HFFc6 (cell line): ENCODE measurements around the gene FARP1. TPM values are rescaled to one million over a fixed set of nuclear protein-coding genes. Genes with fewer than 3 reads are reported as not detected.

Experiments
- DNase-seq: peaks from one replicate; pipeline ENCODE4 v3.0.0-alpha.2; 2018
- H3K27ac Mint-ChIP-seq: 2 replicates; pipeline ENCODE4 v1.8.0; 2020; ENCODE audit warnings: mild to moderate bottlenecking, mixed read lengths
- H3K27me3 Mint-ChIP-seq: 2 replicates; pipeline ENCODE4 v1.8.0; 2021; ENCODE audit warnings: mild to moderate bottlenecking, moderate library complexity, mixed read lengths; ENCODE audit not compliant: insufficient read depth
- H3K36me3 Mint-ChIP-seq: 2 replicates; pipeline ENCODE4 v1.8.0; 2021; ENCODE audit warnings: low read depth, mixed read lengths
- H3K4me1 Mint-ChIP-seq: 2 replicates; pipeline ENCODE4 v1.8.0; 2020; ENCODE audit warnings: low read depth, mixed read lengths
- H3K4me3 Mint-ChIP-seq: 2 replicates; pipeline ENCODE4 v1.8.0; 2020; ENCODE audit warnings: mild to moderate bottlenecking, moderate library complexity, mixed read lengths
- H3K9me3 Mint-ChIP-seq: 2 replicates; pipeline ENCODE4 v1.8.0; 2020; ENCODE audit warnings: mild to moderate bottlenecking, mixed read lengths
- CTCF ChIP-seq: fragments of 200-600 bp; sonication (generic); IDR thresholded peaks from 2 replicates; pipeline ENCODE4 v1.5.0; 2021; ENCODE audit warnings: antibody characterized with exemption, mild to moderate bottlenecking
- total RNA-seq, 6 experiments: library from RNA; stranded (reverse); fragmentation: NEBNext Ultra II Directional; extraction: Animal tissue kit (Norgen Biotek cat#: 25700); gene quantifications; 2 replicates in 1 of 6; 3 replicates in 5 of 6; pipeline ENCODE4 v1.2.3, GENCODE V29; 2021

Gene FARP1
- total RNA-seq, 6 experiments from 2014 or later, result 140 to 181 (median 150) TPM

GRCh38 chr13:98258226-98258625 is 115.3 kb downstream of the FARP1 start:
- Mint-ChIP-seq H3K4me3 (no peak overlapping the region), H3K9me3 (no peaks in the 10 kb centered on the region), H3K36me3 (peaks cover 13% of the 10 kb centered on the region; the same call in 1 of the 2 replicates), H3K27me3 (peaks cover 1% of the 10 kb centered on the region; the same call in 1 of the 2 replicates), H3K4me1 (peaks cover 61% of the 10 kb centered on the region), H3K27ac (no peak overlapping the region)
- no peak for TF ChIP-seq CTCF
- no peak for DNase-seq

DNA sequence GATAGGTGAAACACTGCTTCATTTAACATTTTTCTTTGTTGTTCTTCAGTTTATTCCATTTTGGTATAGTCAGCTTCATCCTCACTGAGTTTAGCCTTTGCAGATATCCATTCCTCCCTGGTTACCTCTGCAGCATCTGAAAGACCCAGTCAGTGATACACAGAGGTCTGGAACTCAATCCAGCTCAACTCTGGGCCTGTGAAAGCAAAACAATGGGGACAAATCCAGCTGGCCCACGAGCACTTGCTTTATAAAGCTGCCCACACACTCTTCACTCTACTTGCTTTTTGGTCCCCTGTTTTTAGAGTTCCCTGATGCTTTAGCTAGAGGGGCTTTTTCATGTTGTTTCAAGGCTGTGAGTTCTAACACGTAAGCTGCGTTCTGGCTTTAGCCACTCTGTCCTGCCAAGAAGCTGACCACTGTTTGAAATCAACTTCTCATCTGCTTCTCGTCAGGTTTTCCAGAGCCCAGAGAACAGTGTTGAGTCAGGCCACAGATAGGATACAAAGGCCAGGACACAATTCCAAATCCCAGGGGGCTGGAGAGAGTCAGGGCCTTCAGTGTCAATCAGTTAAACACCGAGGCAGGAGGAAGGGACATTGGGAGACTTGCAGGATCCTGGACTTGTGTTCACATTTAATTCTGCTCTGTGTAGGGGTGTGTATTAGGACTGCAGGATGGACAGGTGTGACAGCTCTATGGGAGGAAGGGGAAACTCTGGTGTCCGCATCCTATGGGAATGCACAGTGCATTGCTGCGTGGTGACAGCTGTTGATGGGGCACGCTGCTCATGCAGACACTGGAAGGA is 117.7 kb downstream of the FARP1 start:
- no peak for TF ChIP-seq CTCF
- no peak for DNase-seq
- Mint-ChIP-seq H3K27ac (0 out of 2 replicates have a peak overlapping the region, but pooled peaks have one; percentile 3), H3K27me3 (peaks cover 6% of the 10 kb centered on the region), H3K9me3 (no peaks in the 10 kb centered on the region), H3K4me1 (peaks cover 38% of the 10 kb centered on the region), H3K36me3 (peaks cover 7% of the 10 kb centered on the region; the same call in 1 of the 2 replicates), H3K4me3 (no peak overlapping the region)

DNA sequence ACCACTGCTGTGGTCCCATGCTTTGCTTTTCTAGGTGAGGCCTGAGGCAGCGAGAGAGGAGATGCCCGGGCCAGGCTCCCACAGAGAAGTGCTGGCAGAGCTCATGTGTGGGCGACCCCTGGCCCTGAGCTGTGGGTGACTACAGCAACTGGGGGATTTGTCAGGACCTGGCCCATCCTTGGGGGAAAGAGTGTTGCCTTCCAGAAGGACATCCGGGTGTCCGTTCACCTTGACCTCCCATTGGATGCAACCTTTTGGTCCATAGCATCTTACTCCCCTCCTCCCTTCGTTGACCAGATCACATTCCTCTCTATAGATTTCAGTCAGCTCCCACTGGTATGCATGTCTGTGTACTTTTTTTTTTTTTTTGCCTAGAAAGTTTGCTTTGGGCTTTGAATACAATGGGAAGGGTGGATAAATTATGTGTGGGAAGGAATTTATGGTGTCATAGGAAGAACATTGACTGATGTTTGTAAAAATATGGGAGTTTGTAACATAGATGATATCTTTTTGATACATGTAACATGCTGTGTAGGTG is 118.3 kb downstream of the FARP1 start:
- peaks cover 1% of the 10 kb centered on the region; the same call in 1 of the 2 replicates for H3K36me3 Mint-ChIP-seq
- no peak for TF ChIP-seq CTCF
- peaks cover 31% of the 10 kb centered on the region for H3K4me1 Mint-ChIP-seq
- no peak overlapping the region for H3K27ac Mint-ChIP-seq
- H3K27me3 Mint-ChIP-seq, result peaks cover 6% of the 10 kb centered on the region
- no peak for DNase-seq
- no peak overlapping the region for H3K4me3 Mint-ChIP-seq
- no peaks in the 10 kb centered on the region for H3K9me3 Mint-ChIP-seq

DNA sequence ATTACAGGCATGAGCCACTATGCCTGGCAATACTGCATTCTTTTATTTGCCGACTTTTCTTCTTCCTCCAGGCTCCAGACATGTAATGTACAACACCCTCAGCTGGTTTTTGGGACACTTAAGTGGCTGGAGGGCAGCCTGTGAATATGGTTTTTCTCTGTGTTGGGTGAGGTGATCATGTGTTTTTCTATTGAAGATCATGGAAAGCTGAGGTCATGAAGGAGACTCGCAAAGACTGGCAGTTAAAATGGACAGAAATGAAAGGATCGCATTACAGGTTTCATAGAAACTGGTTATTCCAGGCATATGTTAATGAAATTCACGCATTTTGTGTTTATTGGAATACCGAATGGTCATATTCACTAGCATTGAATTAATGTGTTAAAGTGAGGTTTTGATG is 119.4 kb downstream of the FARP1 start:
- TF ChIP-seq CTCF, result no peak
- H3K27ac Mint-ChIP-seq, result no peak overlapping the region
- no peak for DNase-seq
- H3K4me1 Mint-ChIP-seq, result peaks cover 27% of the 10 kb centered on the region
- peaks cover 8% of the 10 kb centered on the region for H3K27me3 Mint-ChIP-seq
- no peak overlapping the region for H3K4me3 Mint-ChIP-seq
- no peaks in the 10 kb centered on the region for H3K9me3 Mint-ChIP-seq
- H3K36me3 Mint-ChIP-seq, result no peaks in the 10 kb centered on the region

GRCh38 chr13:98263841-98264240 is 120.9 kb downstream of the FARP1 start:
- Mint-ChIP-seq H3K4me1 (peaks cover 29% of the 10 kb centered on the region), H3K4me3 (no peak overlapping the region), H3K27ac (no peak overlapping the region; the same call in 1 of the 2 replicates), H3K36me3 (peaks cover 6% of the 10 kb centered on the region; the same call in 1 of the 2 replicates), H3K9me3 (no peaks in the 10 kb centered on the region), H3K27me3 (peaks cover 12% of the 10 kb centered on the region)
- no peak for DNase-seq
- no peak for TF ChIP-seq CTCF
